Activated naive CD8-positive, alpha-beta T cell treated with anti-CD3 and anti-CD28 coated beads for 36 hours (primary cell): ENCODE measurements around the gene TTLL4. TPM values are rescaled to one million over a fixed set of nuclear protein-coding genes. Genes with fewer than 3 reads are reported as not detected.
A peak's percentile ranks its signal among the peaks of the same experiment; 100 is the strongest.
"Not testable (repeated sequence)": the region's sequence is repeated elsewhere in the genome, so short reads cannot be mapped to it uniquely, and the experiment has no call there.

ENCODE experiments used
- DNase-seq: peaks from one replicate; pipeline ENCODE4 v3.0.0; 2021
- H3K27ac Mint-ChIP-seq: one replicate; pipeline ENCODE4 v1.8.0; 2022; ENCODE audit warnings: mild to moderate bottlenecking, moderate library complexity, mixed read lengths
- H3K27me3 Mint-ChIP-seq: one replicate; pipeline ENCODE4 v1.8.0; 2022; ENCODE audit warnings: mild to moderate bottlenecking, mixed read lengths
- H3K36me3 Mint-ChIP-seq: one replicate; pipeline ENCODE4 v1.8.0; 2021; ENCODE audit warnings: mild to moderate bottlenecking, mixed read lengths
- H3K4me1 Mint-ChIP-seq: one replicate; pipeline ENCODE4 v1.8.0; 2021; ENCODE audit warnings: mixed read lengths
- H3K4me3 Mint-ChIP-seq: one replicate; pipeline ENCODE4 v1.8.0; 2022; ENCODE audit warnings: mild to moderate bottlenecking, moderate library complexity, mixed read lengths
- H3K9me3 Mint-ChIP-seq: one replicate; pipeline ENCODE4 v1.8.0; 2022; ENCODE audit warnings: mixed read lengths
- total RNA-seq, 2 experiments: library from RNA; stranded (reverse); gene quantifications; one replicate each; pipeline ENCODE4 v1.2.3, GENCODE V29; 2021

The TTLL4 gene, protein sequence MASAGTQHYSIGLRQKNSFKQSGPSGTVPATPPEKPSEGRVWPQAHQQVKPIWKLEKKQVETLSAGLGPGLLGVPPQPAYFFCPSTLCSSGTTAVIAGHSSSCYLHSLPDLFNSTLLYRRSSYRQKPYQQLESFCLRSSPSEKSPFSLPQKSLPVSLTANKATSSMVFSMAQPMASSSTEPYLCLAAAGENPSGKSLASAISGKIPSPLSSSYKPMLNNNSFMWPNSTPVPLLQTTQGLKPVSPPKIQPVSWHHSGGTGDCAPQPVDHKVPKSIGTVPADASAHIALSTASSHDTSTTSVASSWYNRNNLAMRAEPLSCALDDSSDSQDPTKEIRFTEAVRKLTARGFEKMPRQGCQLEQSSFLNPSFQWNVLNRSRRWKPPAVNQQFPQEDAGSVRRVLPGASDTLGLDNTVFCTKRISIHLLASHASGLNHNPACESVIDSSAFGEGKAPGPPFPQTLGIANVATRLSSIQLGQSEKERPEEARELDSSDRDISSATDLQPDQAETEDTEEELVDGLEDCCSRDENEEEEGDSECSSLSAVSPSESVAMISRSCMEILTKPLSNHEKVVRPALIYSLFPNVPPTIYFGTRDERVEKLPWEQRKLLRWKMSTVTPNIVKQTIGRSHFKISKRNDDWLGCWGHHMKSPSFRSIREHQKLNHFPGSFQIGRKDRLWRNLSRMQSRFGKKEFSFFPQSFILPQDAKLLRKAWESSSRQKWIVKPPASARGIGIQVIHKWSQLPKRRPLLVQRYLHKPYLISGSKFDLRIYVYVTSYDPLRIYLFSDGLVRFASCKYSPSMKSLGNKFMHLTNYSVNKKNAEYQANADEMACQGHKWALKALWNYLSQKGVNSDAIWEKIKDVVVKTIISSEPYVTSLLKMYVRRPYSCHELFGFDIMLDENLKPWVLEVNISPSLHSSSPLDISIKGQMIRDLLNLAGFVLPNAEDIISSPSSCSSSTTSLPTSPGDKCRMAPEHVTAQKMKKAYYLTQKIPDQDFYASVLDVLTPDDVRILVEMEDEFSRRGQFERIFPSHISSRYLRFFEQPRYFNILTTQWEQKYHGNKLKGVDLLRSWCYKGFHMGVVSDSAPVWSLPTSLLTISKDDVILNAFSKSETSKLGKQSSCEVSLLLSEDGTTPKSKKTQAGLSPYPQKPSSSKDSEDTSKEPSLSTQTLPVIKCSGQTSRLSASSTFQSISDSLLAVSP
- 10 to 100 TPM; 34.2 to 36.7 TPM for total RNA-seq

DNA sequence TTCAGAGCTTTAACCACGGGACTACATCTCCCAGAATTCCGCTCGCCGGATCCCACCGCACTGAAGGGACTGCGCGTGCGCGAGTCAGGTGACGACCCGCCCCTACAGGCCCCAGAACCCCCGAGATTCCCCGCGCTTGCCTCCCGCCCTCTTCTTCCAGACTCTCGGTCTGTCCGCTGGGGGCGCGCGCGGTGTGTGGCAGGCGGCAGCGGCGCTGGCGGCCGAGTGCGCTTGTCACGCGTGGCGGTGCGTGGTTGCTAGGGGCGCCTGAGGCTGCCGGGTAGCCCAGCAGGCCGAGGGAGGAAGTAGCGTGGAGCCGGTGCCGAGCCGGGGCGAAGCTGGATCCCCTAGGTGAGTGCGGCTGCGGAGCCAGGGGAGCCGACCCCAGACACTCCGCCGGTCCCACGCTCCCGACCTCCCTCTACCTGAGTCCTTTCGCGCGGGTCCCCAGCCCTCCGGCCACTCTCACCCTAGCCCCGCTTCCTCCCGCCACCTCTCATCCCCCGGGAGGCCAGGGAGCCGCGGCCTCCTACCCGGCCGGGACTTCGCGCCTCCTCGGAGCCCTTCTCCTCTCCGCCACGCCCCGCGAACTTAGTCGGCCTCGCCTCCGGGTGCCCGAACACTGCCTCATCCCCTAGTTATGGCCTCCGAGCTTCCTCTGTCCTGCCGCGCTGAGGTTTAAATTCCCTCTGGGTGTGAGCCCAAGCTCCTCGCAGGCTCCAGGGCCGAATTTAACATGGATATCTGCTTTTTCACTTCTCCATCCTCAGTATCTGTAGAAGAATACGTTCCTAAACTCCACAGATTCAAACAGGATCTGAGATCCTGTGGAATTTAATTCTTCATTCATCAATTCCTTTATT is at the start of gene TTLL4:
TTLL4 (plus strand) TSS at position 149 of the 863 bp plus-strand sequence. CDS start 26,842 bp downstream, outside the sequence.
- Mint-ChIP-seq H3K4me3 (peak within 1 kb of the TSS; percentile 97), H3K27me3 (peaks cover 6% of the 10 kb centered on the region), H3K9me3 (no peaks in the 10 kb centered on the region), H3K27ac (peak within 1 kb of the TSS; percentile 85), H3K4me1 (peaks cover 16% of the 10 kb centered on the region), H3K36me3 (peaks cover 5% of the 10 kb centered on the region)
- DNase-seq, result peak; percentile 99

DNA sequence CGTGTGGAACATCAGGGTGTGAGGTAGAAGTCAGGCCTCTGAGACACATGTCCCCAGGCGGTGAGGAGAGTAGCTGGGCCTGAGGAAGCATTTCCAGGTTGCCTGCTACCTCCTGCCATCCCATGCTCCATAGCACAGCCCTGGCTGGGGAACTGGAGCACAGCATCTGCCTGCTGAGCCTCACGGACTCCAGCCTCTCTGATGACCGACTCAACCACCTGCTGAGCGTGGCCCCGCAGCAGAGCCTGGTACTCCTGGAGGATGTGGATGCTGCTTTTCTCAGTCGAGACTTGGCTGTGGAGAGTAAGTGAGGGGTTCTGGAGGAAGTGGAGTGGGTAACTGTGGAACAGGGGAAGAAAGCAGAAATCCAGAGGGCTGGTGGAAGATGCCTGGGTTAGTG is 48.3 kb upstream of the TTLL4 start:
- H3K27me3 Mint-ChIP-seq, result no peaks in the 10 kb centered on the region
- H3K36me3 Mint-ChIP-seq, result peaks cover 21% of the 10 kb centered on the region
- H3K27ac Mint-ChIP-seq, result peak overlapping the region; percentile 40

DNA sequence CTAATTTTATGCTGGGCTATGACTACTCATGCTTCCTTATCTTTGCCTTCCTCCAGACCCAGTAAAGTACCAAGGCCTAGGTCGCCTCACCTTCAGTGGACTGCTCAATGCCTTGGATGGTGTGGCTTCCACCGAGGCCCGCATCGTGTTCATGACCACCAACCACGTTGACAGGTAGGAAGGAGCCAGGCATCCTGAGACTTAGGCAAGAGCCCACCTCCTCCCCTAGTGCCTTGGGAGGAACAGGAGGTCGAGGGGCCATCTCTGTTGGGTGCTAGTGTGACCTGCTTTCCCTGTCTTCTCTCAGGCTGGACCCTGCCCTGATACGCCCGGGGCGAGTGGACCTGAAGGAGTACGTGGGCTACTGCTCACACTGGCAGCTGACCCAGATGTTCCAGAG is 47.8 kb upstream of the TTLL4 start:
- no peaks in the 10 kb centered on the region for H3K9me3 Mint-ChIP-seq
- H3K27ac Mint-ChIP-seq, result peak overlapping the region; percentile 40
- no peak for DNase-seq
- peaks cover 18% of the 10 kb centered on the region for H3K4me1 Mint-ChIP-seq
- no peak overlapping the region for H3K4me3 Mint-ChIP-seq
- H3K27me3 Mint-ChIP-seq, result no peaks in the 10 kb centered on the region
- peaks cover 18% of the 10 kb centered on the region for H3K36me3 Mint-ChIP-seq

More for the DNA sequence above, 48.3 kb upstream of the TTLL4 start:
- Mint-ChIP-seq H3K9me3 (no peaks in the 10 kb centered on the region), H3K4me1 (peaks cover 21% of the 10 kb centered on the region), H3K4me3 (no peak overlapping the region)
- no peak for DNase-seq

DNA sequence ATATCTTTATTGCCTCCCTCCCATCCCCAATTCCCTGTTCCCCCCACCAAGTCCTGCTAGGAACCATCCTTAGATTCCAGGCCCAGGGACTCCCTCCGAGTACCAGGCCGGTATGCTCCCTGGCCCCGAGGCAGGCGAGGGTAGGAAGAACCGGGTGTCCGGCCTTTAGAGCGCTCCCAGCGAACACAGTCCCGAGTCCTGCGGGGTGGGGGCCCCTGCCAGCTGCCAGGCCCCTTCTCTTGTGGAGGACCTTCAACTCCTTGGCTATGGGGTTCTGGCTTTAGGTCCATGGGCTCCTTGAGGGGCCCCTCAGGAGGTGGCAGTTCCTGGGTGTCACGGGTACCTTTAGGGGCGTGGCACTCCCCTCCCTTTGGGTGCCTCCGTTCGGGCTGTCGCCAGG is 46.7 kb upstream of the TTLL4 start:
- Mint-ChIP-seq H3K36me3 (peaks cover 11% of the 10 kb centered on the region), H3K9me3 (no peaks in the 10 kb centered on the region), H3K27me3 (no peaks in the 10 kb centered on the region), H3K27ac (no peak overlapping the region), H3K4me1 (peaks cover 13% of the 10 kb centered on the region), H3K4me3 (no peak overlapping the region)
- DNase-seq, result no peak

DNA sequence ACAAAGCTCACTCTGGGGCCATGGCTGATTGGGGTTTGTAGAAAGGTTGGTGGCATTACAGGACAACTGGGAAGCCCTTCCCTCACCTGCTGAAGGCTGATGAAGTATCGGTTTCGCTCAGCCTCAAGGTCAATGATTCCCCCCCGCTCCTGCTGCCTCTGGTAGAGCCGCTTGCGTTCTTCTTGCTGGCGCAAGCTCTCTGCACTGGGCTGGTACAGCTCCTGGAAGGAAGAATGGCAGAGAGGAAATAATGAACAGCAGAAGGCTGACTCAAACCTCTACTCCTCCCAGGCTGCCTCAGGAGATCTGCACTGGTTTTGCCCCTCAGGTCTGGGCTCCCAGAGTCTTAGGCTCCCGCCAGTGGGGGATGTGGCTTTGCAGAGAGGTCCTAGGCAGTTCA is 46.0 kb upstream of the TTLL4 start:
- Mint-ChIP-seq H3K4me1 (peaks cover 13% of the 10 kb centered on the region), H3K27ac (peak overlapping the region; percentile 31), H3K36me3 (peaks cover 9% of the 10 kb centered on the region), H3K9me3 (no peaks in the 10 kb centered on the region), H3K27me3 (no peaks in the 10 kb centered on the region), H3K4me3 (no peak overlapping the region)
- DNase-seq, result no peak

DNA sequence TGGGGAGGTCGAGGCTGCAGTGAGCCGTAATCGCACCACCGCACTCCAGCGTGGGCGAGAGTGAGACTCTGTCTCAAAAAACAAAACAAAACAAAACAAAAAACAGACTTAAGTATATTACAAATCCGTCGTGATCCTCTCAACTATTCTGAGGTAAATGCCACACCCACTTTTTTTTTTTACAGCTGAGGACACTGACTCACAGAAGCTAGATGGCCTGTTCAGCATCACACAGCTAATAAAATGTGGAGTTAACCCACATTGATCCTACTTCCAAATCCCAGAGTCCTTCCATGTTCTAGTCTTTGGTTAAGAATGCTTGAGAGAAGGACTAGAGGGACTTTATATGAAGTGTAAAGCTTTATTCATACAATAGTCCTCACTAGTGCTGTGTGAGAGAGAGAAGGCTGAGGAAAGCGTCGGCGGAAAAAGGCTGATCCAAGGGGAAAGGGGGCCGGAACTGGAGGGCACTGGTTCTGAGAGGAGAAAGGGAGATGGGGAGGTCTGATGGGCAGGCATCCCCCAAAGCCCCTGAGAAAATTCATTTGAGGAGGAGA is 39.5 kb upstream of the TTLL4 start:
- no peaks in the 10 kb centered on the region for H3K36me3 Mint-ChIP-seq
- H3K4me1 Mint-ChIP-seq, result peaks cover 17% of the 10 kb centered on the region
- H3K4me3 Mint-ChIP-seq, result peak overlapping the region; percentile 94
- H3K27me3 Mint-ChIP-seq, result no peaks in the 10 kb centered on the region
- no peaks in the 10 kb centered on the region for H3K9me3 Mint-ChIP-seq
- peak overlapping the region; percentile 93 for H3K27ac Mint-ChIP-seq
- no peak for DNase-seq

DNA sequence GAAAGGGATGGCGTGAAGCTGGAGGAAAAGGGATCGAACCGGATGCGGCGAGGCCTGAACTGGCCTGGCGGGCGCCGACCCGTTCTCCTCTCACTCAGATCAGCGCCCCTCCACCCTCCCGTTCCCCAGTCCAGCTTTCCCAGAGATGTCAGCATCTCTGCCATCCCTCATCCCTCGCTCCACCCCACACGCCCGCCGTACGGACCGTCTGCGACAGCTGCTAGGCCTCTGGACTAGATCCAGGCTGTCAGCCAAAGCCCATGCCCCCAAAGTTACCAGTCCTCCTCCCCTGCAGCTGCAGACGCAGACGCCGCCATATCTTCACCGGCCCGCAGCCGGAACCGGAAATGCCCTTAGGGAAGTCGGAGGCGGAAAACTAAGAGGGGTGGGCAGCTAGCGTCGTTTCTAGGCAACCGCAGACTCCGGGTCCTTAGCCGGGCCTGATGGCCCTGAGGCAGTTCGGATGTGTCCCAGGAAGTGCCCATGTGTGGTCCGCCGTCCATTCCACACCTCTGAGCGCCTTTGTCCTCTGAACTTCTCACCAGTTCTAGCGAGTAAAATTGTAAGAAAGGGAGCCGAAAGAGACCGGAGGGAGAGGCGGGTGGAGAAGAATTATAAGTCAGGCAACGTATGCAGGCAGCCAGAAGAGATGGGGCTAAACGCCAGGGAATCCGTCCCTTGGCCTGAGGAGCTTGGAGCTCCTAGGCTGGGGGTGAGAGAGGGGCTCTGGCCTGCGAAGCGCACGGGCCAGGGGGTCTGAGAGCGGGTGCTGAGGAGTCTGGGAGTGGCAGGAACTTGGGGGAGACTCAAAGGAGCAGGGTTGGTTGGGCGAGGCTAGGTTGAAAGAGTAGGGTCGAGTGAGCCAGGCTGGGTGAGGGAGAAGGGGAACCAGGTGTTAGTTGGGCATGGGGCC is 38.7 kb upstream of the TTLL4 start, which contains the start of the genes RNF25 and STK36:
RNF25 (minus strand) TSS at position 349 of the 913 bp plus-strand sequence; CDS start at position 317, 32 bp downstream.
STK36 (plus strand) TSS at position 433 of the 913 bp plus-strand sequence. CDS start 744 bp downstream, outside the sequence.
- H3K36me3 Mint-ChIP-seq, result no peaks in the 10 kb centered on the region
- H3K27me3 Mint-ChIP-seq, result no peaks in the 10 kb centered on the region
- peak within 1 kb of the TSS; percentile 94 for H3K4me3 Mint-ChIP-seq
- DNase-seq, result peak; percentile 86
- H3K4me1 Mint-ChIP-seq, result peaks cover 17% of the 10 kb centered on the region
- H3K27ac Mint-ChIP-seq, result peak within 1 kb of the TSS; percentile 93
- H3K9me3 Mint-ChIP-seq, result no peaks in the 10 kb centered on the region

DNA sequence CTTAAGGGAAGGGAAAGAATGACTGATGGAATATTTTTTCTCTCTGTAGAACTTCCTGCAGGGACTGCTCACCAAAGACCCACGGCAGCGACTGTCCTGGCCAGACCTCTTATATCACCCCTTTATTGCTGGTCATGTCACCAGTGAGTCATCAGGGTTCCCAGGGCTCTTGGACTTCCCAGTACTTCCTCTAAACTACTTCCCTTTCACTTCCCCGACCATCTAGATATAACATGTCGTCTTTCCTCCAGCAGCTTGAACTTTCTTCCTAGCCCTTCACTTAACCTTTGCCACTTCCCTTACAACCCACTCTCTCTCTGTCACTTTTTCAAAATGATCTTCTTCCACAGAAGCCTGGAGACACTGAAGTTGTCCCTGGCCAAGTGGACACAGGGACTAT is 31.5 kb upstream of the TTLL4 start:
- Mint-ChIP-seq H3K9me3 (no peaks in the 10 kb centered on the region), H3K4me3 (no peak overlapping the region), H3K4me1 (no peaks in the 10 kb centered on the region), H3K27ac (no peak overlapping the region), H3K36me3 (no peaks in the 10 kb centered on the region), H3K27me3 (no peaks in the 10 kb centered on the region)
- no peak for DNase-seq

DNA sequence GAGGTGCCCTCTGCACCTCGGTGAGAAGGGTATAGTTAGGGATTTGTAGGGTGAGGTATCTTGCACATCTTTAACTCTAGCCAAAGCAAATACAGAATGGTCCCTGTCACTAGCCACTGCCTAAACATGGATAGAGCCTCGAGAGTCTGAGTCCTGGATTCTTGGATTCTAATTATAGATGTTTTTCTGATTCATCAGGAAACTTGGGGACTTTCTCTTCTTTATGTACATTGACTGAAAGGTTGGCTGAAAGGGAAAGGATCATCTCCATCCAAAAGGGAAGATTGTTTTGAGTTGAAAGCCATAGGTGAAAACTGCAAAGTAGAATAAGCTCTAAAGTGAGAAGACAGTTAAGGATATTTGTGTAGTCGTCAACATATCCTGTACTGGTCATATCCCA is 30.6 kb upstream of the TTLL4 start:
- Mint-ChIP-seq H3K27me3 (no peaks in the 10 kb centered on the region), H3K9me3 (no peaks in the 10 kb centered on the region), H3K4me1 (no peaks in the 10 kb centered on the region), H3K27ac (no peak overlapping the region), H3K36me3 (no peaks in the 10 kb centered on the region), H3K4me3 (no peak overlapping the region)
- DNase-seq, result no peak

DNA sequence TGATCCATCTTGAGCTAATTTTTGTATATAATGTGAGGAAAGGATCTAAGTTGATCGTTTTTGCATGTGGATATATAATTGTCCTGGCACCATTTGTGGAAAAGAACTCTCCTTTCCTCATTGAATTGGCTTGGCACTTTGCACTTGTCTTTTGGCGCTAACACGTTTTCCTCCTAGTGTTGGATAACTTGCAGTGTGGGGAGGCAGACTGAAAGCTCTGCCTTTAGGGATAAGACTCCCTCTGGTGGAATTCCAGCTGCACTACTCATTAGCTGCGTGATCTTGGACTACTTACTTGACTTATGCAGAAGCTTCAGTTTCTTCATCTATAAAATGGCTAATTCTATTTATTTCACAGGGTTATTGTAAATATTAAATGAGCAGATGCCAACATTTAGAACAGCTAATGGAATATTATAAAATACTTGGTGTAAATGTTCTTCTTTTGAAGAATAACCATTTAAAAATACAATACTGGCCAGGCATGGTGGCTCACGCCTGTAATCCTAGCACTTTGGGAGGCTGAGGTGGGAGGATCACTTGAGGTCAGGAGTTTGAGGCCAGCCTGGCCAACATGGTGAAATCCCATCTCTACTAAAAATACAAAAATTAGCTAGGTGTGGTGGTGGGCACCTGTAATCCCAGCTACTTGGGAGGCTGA is 23.1 kb upstream of the TTLL4 start:
- H3K27ac Mint-ChIP-seq, H3K4me1 Mint-ChIP-seq, H3K4me3 Mint-ChIP-seq, H3K27me3 Mint-ChIP-seq, H3K9me3 Mint-ChIP-seq, H3K36me3 Mint-ChIP-seq: not testable (repeated sequence)
- peak; percentile 22 for DNase-seq

DNA sequence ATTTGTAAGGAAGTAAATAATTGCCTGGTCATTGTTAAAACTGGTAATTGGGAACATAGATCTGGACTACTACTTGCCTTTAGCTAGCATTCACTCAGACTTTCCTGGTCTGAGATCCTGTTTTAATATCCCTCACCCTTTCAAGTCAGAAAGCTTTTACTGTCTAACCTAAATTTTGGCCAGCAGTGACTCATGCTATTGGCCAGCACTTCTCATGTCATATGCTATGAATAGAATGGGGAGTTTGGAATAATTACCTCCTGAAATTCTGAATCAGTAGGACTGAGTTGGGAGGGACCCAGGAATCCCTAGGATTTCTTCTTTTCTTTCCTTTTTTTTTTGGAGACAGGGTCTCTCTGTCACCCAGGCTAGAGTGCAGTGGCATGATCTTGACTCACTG is 19.4 kb upstream of the TTLL4 start:
- H3K9me3 Mint-ChIP-seq, result no peaks in the 10 kb centered on the region
- no peaks in the 10 kb centered on the region for H3K4me1 Mint-ChIP-seq
- peaks cover 10% of the 10 kb centered on the region for H3K36me3 Mint-ChIP-seq
- no peak for DNase-seq
- no peaks in the 10 kb centered on the region for H3K27me3 Mint-ChIP-seq
- H3K4me3 Mint-ChIP-seq, result no peak overlapping the region
- no peak overlapping the region for H3K27ac Mint-ChIP-seq

DNA sequence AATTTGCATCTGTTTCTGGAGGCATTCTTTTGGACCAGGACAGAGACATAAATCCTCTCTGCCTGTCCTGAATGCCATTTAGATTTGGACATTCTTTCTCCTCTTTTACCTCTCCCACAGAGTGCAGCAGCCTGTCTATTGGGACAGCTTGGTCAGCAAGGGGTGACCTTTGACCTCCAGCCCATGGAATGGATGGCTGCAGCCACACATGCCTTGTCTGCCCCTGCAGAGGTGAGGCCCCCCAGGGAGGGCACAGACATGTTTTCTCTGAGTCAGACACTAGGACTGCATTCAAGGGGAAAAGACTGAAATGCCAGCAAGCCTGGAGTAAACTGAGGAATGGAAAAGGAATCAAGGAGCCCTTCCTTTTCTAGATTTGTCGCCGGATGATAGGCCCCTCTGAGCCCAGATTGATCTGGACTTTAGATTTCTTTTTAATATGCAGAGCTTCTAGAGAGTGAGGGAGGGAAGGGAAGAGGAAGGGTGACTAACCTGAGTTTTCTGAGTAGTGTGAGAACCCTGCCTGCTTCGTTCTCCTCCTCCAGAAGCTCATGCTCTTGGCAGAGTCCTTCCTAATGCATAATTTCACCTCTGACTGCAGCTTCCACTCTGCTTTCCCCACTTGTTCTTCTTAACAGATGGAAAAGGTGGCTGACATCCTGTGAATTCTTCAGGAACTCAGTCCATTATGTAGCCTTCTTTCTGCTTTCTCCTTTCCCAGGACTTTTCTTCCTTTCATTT is 16.1 kb upstream of the TTLL4 start:
- no peak overlapping the region for H3K4me3 Mint-ChIP-seq
- no peak overlapping the region for H3K27ac Mint-ChIP-seq
- H3K4me1 Mint-ChIP-seq, result no peaks in the 10 kb centered on the region
- H3K27me3 Mint-ChIP-seq, result no peaks in the 10 kb centered on the region
- DNase-seq, result no peak
- peaks cover 10% of the 10 kb centered on the region for H3K36me3 Mint-ChIP-seq
- no peaks in the 10 kb centered on the region for H3K9me3 Mint-ChIP-seq
